OCI-LY7 (cell line): Measurements from ENCODE around the gene HOXB5. TPM values are rescaled to one million over a fixed set of nuclear protein-coding genes. Genes with fewer than 3 reads are reported as not detected.

Experiments
- BruUV-seq: library from RNA; stranded (reverse); fragments of 400-500 nt; replicated peaks from 2 replicates; lab custom pipeline; 2021; lab: Mats Ljungman, UMichigan
- CTCF ChIA-PET: fragments of 300-600 bp; sonication (Branson Sonifier 250); formaldehyde crosslinking; loops from one replicate; lab custom pipeline; 2022; ENCODE audit warnings: antibody characterized with exemption; ENCODE audit not compliant: unreplicated experiment; lab: Charles Lee
- POLR2A ChIA-PET: fragments of 300-600 bp; sonication (Branson Sonifier 250); formaldehyde crosslinking; loops from one replicate; lab custom pipeline; 2022; ENCODE audit warnings: antibody characterized with exemption; lab: Charles Lee
- DNase-seq: peaks from one replicate; pipeline ENCODE4 v3.0.0-alpha.2; 2015; ENCODE audit warnings: low spot score
- H2AFZ ChIP-seq: fragments of 200-600 bp; sonication (generic), shearing (Covaris generic); 2 replicates; pipeline ENCODE4 v1.6.1; 2014; ENCODE audit warnings: mild to moderate bottlenecking, antibody characterized with exemption, low read length, moderate library complexity
- H3K27ac ChIP-seq: fragments of 200-600 bp; sonication (generic); 2 replicates; pipeline ENCODE4 v1.5.1; 2014; ENCODE audit warnings: mixed run types, low read depth, mild to moderate bottlenecking, moderate library complexity, low read length, inconsistent platforms; ENCODE audit not compliant: poor library complexity, severe bottlenecking
- H3K36me3 ChIP-seq: fragments of 200-600 bp; sonication (generic); 2 replicates; pipeline ENCODE4 v1.6.1; 2014; ENCODE audit warnings: mild to moderate bottlenecking, antibody characterized with exemption, low read length, moderate library complexity, mixed read lengths; ENCODE audit not compliant: insufficient read depth
- H3K4me1 ChIP-seq: fragments of 200-600 bp; sonication (generic); 2 replicates; pipeline ENCODE4 v1.5.1; 2014; ENCODE audit warnings: mild to moderate bottlenecking, low read length; ENCODE audit not compliant: insufficient read depth, poor library complexity, severe bottlenecking
- H3K4me2 ChIP-seq: fragments of 200-600 bp; sonication (generic); 2 replicates; pipeline ENCODE4 v1.6.1; 2014; ENCODE audit warnings: mild to moderate bottlenecking, low read length
- H3K4me3 ChIP-seq: fragments of 200-600 bp; sonication (generic); 2 replicates; pipeline ENCODE4 v1.5.1; 2014; ENCODE audit warnings: mild to moderate bottlenecking, low read depth, low read length; ENCODE audit not compliant: poor library complexity, severe bottlenecking
- H3K79me2 ChIP-seq: fragments of 200-600 bp; sonication (generic); 2 replicates; pipeline ENCODE4 v1.6.1; 2016; ENCODE audit warnings: low read depth, mild to moderate bottlenecking, low read length, moderate library complexity, mixed read lengths; ENCODE audit not compliant: insufficient read depth
- H3K9me2 ChIP-seq: fragments of 200-600 bp; sonication (generic); 2 replicates; pipeline ENCODE4 v1.6.1; 2016; ENCODE audit warnings: mild to moderate bottlenecking, low read length, mixed read lengths; ENCODE audit not compliant: insufficient read depth
- H3K9me3 ChIP-seq: fragments of 200-600 bp; sonication (generic); 2 replicates; pipeline ENCODE4 v1.6.1; 2014; ENCODE audit warnings: mild to moderate bottlenecking, mixed run types, low read length, mixed read lengths
- H4K20me1 ChIP-seq: fragments of 200-600 bp; sonication (generic); 2 replicates; pipeline ENCODE4 v1.6.1; 2014; ENCODE audit warnings: mild to moderate bottlenecking, antibody characterized with exemption, low read length, moderate library complexity, mixed read lengths; ENCODE audit not compliant: insufficient read depth
- EZH2phosphoT487 ChIP-seq: fragments of 200-600 bp; sonication (generic); IDR thresholded peaks from 2 replicates; pipeline ENCODE4 v1.6.1; 2018; ENCODE audit warnings: low read depth, borderline replicate concordance, mild to moderate bottlenecking, mixed run types, antibody characterized with exemption, low read length, moderate library complexity, mixed read lengths
- intact Hi-C: fragments of 100-400 bp; cut with micrococcal nuclease; formaldehyde crosslinking; loops from one replicate; pipeline ENCODE4 v1.10.0; 2022; ENCODE audit not compliant: unreplicated experiment
- microRNA-seq: library from miRNA; unstranded; fragments of <30 nt; microRNA quantifications from one replicate; pipeline ENCODE4 v1.2.0, GENCODE V29; 2022; ENCODE audit warnings: borderline replicate concordance
- small RNA-seq: library from RNA; depleted of rRNA; stranded (forward); fragments of <200 nt; gene quantifications from one replicate; pipeline ENCODE3, GENCODE V24; 2014
- total RNA-seq, 2 experiments: library from RNA; depleted of rRNA in 1 of 2; stranded (reverse); fragments of >200 nt in 1 of 2; shearing (Covaris generic) in 1 of 2; gene quantifications; 2 replicates each; pipeline ENCODE4 v1.2.3, GENCODE V29; 2014 to 2022
- TF ChIP-seq, protein P1 (sequence below): fragments of 200-600 bp; sonication (generic); conservative IDR thresholded peaks from 2 replicates; pipeline ENCODE4 v1.5.1; 2014; ENCODE audit warnings: mild to moderate bottlenecking, antibody characterized with exemption, low read length, moderate library complexity, mixed read lengths

Gene HOXB5
- total RNA-seq, 2 experiments from 2014 or later = not detected

DNA sequence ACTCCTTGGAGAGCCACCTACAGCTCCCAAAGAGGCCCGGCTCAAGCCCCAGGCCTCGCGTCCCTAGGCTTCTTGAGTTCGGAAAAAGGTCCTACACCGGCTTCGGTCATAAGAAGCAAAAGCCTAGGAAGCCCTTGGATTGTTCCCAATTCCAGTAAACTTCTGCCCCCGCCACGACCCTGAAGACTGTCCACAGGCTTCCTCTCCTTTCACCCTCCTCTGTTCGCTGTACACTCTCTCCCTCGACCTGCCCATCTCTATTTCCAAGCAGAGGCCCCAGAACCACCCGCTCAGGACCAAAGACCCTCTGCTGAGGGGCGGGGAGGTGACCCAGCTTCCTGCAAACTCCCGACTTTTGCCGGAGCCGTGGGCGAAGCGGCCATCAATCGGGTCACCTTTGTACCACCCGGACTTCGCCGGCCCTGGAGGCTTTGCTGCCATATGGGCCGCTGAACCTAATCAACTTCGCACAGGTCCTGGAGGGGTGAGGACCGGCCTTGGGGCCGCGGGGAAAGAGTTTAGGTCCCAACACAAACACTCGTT, 51.4 kb downstream of the HOXB5 start:
- no peak for DNase-seq
- TF ChIP-seq, protein P1, sequence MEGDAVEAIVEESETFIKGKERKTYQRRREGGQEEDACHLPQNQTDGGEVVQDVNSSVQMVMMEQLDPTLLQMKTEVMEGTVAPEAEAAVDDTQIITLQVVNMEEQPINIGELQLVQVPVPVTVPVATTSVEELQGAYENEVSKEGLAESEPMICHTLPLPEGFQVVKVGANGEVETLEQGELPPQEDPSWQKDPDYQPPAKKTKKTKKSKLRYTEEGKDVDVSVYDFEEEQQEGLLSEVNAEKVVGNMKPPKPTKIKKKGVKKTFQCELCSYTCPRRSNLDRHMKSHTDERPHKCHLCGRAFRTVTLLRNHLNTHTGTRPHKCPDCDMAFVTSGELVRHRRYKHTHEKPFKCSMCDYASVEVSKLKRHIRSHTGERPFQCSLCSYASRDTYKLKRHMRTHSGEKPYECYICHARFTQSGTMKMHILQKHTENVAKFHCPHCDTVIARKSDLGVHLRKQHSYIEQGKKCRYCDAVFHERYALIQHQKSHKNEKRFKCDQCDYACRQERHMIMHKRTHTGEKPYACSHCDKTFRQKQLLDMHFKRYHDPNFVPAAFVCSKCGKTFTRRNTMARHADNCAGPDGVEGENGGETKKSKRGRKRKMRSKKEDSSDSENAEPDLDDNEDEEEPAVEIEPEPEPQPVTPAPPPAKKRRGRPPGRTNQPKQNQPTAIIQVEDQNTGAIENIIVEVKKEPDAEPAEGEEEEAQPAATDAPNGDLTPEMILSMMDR = no peak
- TF ChIP-seq EZH2phosphoT487 = no peak
- H3K4me2 ChIP-seq = no peak overlapping the region
- H4K20me1 ChIP-seq = no peaks in the 10 kb centered on the region
- no TSS peak for BruUV-seq
- H3K4me3 ChIP-seq = no peak overlapping the region
- ChIA-PET POLR2A (no interaction called here), CTCF (no interaction called here)
- no peaks in the 10 kb centered on the region for H3K79me2 ChIP-seq
- no peaks in the 10 kb centered on the region for H3K9me3 ChIP-seq
- no peaks in the 10 kb centered on the region for H3K9me2 ChIP-seq
- intact Hi-C loops = no loop called here
- no peak overlapping the region for H3K27ac ChIP-seq
- H2AFZ ChIP-seq = no peak overlapping the region
- no peaks in the 10 kb centered on the region for H3K4me1 ChIP-seq
- no peaks in the 10 kb centered on the region for H3K36me3 ChIP-seq

DNA sequence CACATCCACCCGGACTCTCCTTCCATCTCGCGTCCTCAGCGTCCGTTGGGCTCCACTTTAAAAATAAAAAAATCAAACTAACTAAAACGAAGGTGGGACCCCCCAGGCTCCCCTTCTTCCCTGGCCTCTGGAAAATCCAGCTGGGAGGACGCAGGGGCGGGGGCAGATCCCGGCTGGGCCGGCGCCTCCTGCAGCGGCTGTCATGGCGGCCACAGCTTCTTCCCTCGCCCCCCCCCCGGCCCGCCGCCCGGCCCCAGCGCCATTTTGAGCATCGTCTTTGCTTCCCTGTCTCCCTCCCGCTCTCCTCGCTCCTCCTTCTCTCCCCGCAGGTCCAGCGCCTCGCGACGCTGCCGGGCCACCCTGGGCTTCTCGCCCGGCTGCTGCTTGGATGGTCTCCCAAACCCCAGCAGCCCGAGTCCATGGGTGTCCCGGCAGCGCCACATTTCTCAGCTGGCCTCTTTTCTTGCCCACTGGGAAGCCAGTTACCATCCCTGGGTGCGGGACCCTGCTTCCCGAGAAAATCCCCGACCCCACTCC, 51.9 kb downstream of the HOXB5 start:
- intact Hi-C loops = no loop called here
- TF ChIP-seq, protein P1 = no peak
- no peak for TF ChIP-seq EZH2phosphoT487
- Histone ChIP-seq H3K36me3 (no peaks in the 10 kb centered on the region), H2AFZ (no peak overlapping the region), H3K9me3 (no peaks in the 10 kb centered on the region), H3K79me2 (no peaks in the 10 kb centered on the region), H3K27ac (no peak overlapping the region), H3K4me3 (no peak overlapping the region), H4K20me1 (no peaks in the 10 kb centered on the region), H3K4me1 (no peaks in the 10 kb centered on the region), H3K9me2 (no peaks in the 10 kb centered on the region), H3K4me2 (no peak overlapping the region)
- DNase-seq = no peak
- BruUV-seq = no TSS peak
- CTCF ChIA-PET = no interaction called here
- POLR2A ChIA-PET = no interaction called here

Small RNAs within 50 kb of the gene (microRNA-seq; reads per million reads assigned to microRNA genes)
- not detected for gene MIR196A1

Small RNAs within 50 kb of the gene (small RNA-seq; reads per million reads assigned to genes)
- gene MIR196A1 = not detected

Other genes with a start within 250 kb of the HOXB5 start
- gene SKAP1, start 163.6 kb downstream of the HOXB5 start, total RNA-seq (2014; rRNA removed; shearing (Covaris generic)) = 0.13 TPM in 1 of 2 replicates, not detected in the other
- 0.79 and 1.2 TPM in 2 replicates for gene SKAP1, start 163.6 kb downstream of the HOXB5 start, total RNA-seq (2022)
- gene HOXB1, start 62.8 kb downstream of the HOXB5 start, total RNA-seq (2014; rRNA removed; shearing (Covaris generic)) = not detected in 2 replicates
- gene HOXB1, start 62.8 kb downstream of the HOXB5 start, total RNA-seq (2022) = not detected in 2 replicates
- not detected in 2 replicates for gene HOXB2, start 48.7 kb downstream of the HOXB5 start, total RNA-seq (2014; rRNA removed; shearing (Covaris generic))
- not detected in 2 replicates for gene HOXB2, start 48.7 kb downstream of the HOXB5 start, total RNA-seq (2022)
- 7.2 and 7.4 TPM in 2 replicates for gene HOXB4, start 15.4 kb downstream of the HOXB5 start, total RNA-seq (2014; rRNA removed; shearing (Covaris generic))
- 8.9 and 9.2 TPM in 2 replicates for gene HOXB4, start 15.4 kb downstream of the HOXB5 start, total RNA-seq (2022)
- 7.7 and 14.0 TPM in 2 replicates for gene HOXB3, start 3.5 kb downstream of the HOXB5 start, total RNA-seq (2014; rRNA removed; shearing (Covaris generic))
- 13.0 and 14.6 TPM in 2 replicates for gene HOXB3, start 3.5 kb downstream of the HOXB5 start, total RNA-seq (2022)
- 0.41 TPM in 1 of 2 replicates, not detected in the other for gene HOXB6, start 11.2 kb upstream of the HOXB5 start, total RNA-seq (2014; rRNA removed; shearing (Covaris generic))
- gene HOXB6, start 11.2 kb upstream of the HOXB5 start, total RNA-seq (2022) = not detected in 2 replicates
- 6.3 and 9.2 TPM in 2 replicates for gene HOXB7, start 17.2 kb upstream of the HOXB5 start, total RNA-seq (2014; rRNA removed; shearing (Covaris generic))
- 16.3 and 17.0 TPM in 2 replicates for gene HOXB7, start 17.2 kb upstream of the HOXB5 start, total RNA-seq (2022)
- gene HOXB8, start 21.5 kb upstream of the HOXB5 start, total RNA-seq (2014; rRNA removed; shearing (Covaris generic)) = not detected in 2 replicates
- not detected in 2 replicates for gene HOXB8, start 21.5 kb upstream of the HOXB5 start, total RNA-seq (2022)
- gene HOXB9, start 32.6 kb upstream of the HOXB5 start, total RNA-seq (2014; rRNA removed; shearing (Covaris generic)) = not detected in 2 replicates
- not detected in 2 replicates for gene HOXB9, start 32.6 kb upstream of the HOXB5 start, total RNA-seq (2022)
- gene PRAC1, start 128.7 kb upstream of the HOXB5 start, total RNA-seq (2014; rRNA removed; shearing (Covaris generic)) = not detected in 2 replicates
- gene PRAC1, start 128.7 kb upstream of the HOXB5 start, total RNA-seq (2022) = not detected in 2 replicates
- gene PRAC2, start 129.4 kb upstream of the HOXB5 start, total RNA-seq (2014; rRNA removed; shearing (Covaris generic)) = not detected in 2 replicates
- not detected in 2 replicates for gene PRAC2, start 129.4 kb upstream of the HOXB5 start, total RNA-seq (2022)
- not detected in 2 replicates for gene HOXB13, start 135.0 kb upstream of the HOXB5 start, total RNA-seq (2014; rRNA removed; shearing (Covaris generic))
- not detected in 2 replicates for gene HOXB13, start 135.0 kb upstream of the HOXB5 start, total RNA-seq (2022)
- gene TTLL6, start 223.4 kb upstream of the HOXB5 start, total RNA-seq (2014; rRNA removed; shearing (Covaris generic)) = not detected in 2 replicates
- not detected in 2 replicates for gene TTLL6, start 223.4 kb upstream of the HOXB5 start, total RNA-seq (2022)
- 15.3 and 22.7 TPM in 2 replicates for gene CALCOCO2, start 237.3 kb upstream of the HOXB5 start, total RNA-seq (2014; rRNA removed; shearing (Covaris generic))
- 64.5 and 77.9 TPM in 2 replicates for gene CALCOCO2, start 237.3 kb upstream of the HOXB5 start, total RNA-seq (2022)